HFFc6 (cell line): ENCODE measurements around the gene SF1. TPM values are rescaled to one million over a fixed set of nuclear protein-coding genes. Genes with fewer than 3 reads are reported as not detected.

Experiments used
- DNase-seq: peaks from one replicate; pipeline ENCODE4 v3.0.0-alpha.2; 2018
- H3K27ac Mint-ChIP-seq: 2 replicates; pipeline ENCODE4 v1.8.0; 2020; ENCODE audit warnings: mild to moderate bottlenecking, mixed read lengths
- H3K27me3 Mint-ChIP-seq: 2 replicates; pipeline ENCODE4 v1.8.0; 2021; ENCODE audit warnings: mild to moderate bottlenecking, moderate library complexity, mixed read lengths; ENCODE audit not compliant: insufficient read depth
- H3K36me3 Mint-ChIP-seq: 2 replicates; pipeline ENCODE4 v1.8.0; 2021; ENCODE audit warnings: low read depth, mixed read lengths
- H3K4me1 Mint-ChIP-seq: 2 replicates; pipeline ENCODE4 v1.8.0; 2020; ENCODE audit warnings: low read depth, mixed read lengths
- H3K4me3 Mint-ChIP-seq: 2 replicates; pipeline ENCODE4 v1.8.0; 2020; ENCODE audit warnings: mild to moderate bottlenecking, moderate library complexity, mixed read lengths
- H3K9me3 Mint-ChIP-seq: 2 replicates; pipeline ENCODE4 v1.8.0; 2020; ENCODE audit warnings: mild to moderate bottlenecking, mixed read lengths
- CTCF ChIP-seq: fragments of 200-600 bp; sonication (generic); IDR thresholded peaks from 2 replicates; pipeline ENCODE4 v1.5.0; 2021; ENCODE audit warnings: antibody characterized with exemption, mild to moderate bottlenecking
- total RNA-seq, 6 experiments: library from RNA; stranded (reverse); fragmentation: NEBNext Ultra II Directional; extraction: Animal tissue kit (Norgen Biotek cat#: 25700); gene quantifications; 2 replicates in 1 of 6; 3 replicates in 5 of 6; pipeline ENCODE4 v1.2.3, GENCODE V29; 2021

The SF1 gene
- total RNA-seq, 6 experiments from 2014 or later: 195 to 244 (median 208) TPM

- no peaks in the 10 kb centered on the region for H3K9me3 Mint-ChIP-seq
- H3K4me3 Mint-ChIP-seq: no peak overlapping the region
- peaks cover 4% of the 10 kb centered on the region for H3K27me3 Mint-ChIP-seq
- no peak overlapping the region for H3K27ac Mint-ChIP-seq
- no peak for TF ChIP-seq CTCF
- no peak for DNase-seq
- no peaks in the 10 kb centered on the region; the same call in 1 of the 2 replicates for H3K4me1 Mint-ChIP-seq
- H3K36me3 Mint-ChIP-seq: no peaks in the 10 kb centered on the region
Observed at GRCh38 chr11:64754124-64754918, 24.0 kb downstream of the SF1 start.

- no peak overlapping the region for H3K4me3 Mint-ChIP-seq
- no peak for TF ChIP-seq CTCF
- H3K27ac Mint-ChIP-seq: no peak overlapping the region
- no peaks in the 10 kb centered on the region for H3K9me3 Mint-ChIP-seq
- no peak for DNase-seq
- peaks cover 4% of the 10 kb centered on the region for H3K27me3 Mint-ChIP-seq
- no peaks in the 10 kb centered on the region for H3K36me3 Mint-ChIP-seq
- peaks cover 3% of the 10 kb centered on the region for H3K4me1 Mint-ChIP-seq
Observed at GRCh38 chr11:64753380-64754123, 24.8 kb downstream of the SF1 start.

GRCh38 chr11:64753019-64753379 is 25.3 kb downstream of the SF1 start:
- no peak for DNase-seq
- no peaks in the 10 kb centered on the region for H3K9me3 Mint-ChIP-seq
- peaks cover 4% of the 10 kb centered on the region for H3K27me3 Mint-ChIP-seq
- no peak overlapping the region for H3K27ac Mint-ChIP-seq
- H3K4me1 Mint-ChIP-seq: peaks cover 9% of the 10 kb centered on the region
- H3K36me3 Mint-ChIP-seq: no peaks in the 10 kb centered on the region
- no peak overlapping the region for H3K4me3 Mint-ChIP-seq
- TF ChIP-seq CTCF: no peak

GRCh38 chr11:64752175-64752970 is 26.0 kb downstream of the SF1 start:
- no peak overlapping the region for H3K27ac Mint-ChIP-seq
- DNase-seq: no peak
- H3K27me3 Mint-ChIP-seq: peaks cover 4% of the 10 kb centered on the region
- H3K9me3 Mint-ChIP-seq: no peaks in the 10 kb centered on the region
- no peaks in the 10 kb centered on the region for H3K36me3 Mint-ChIP-seq
- no peak overlapping the region for H3K4me3 Mint-ChIP-seq
- TF ChIP-seq CTCF: no peak
- H3K4me1 Mint-ChIP-seq: peaks cover 13% of the 10 kb centered on the region

- H3K36me3 Mint-ChIP-seq: no peaks in the 10 kb centered on the region
- H3K4me1 Mint-ChIP-seq: peaks cover 13% of the 10 kb centered on the region
- no peaks in the 10 kb centered on the region for H3K9me3 Mint-ChIP-seq
- H3K27me3 Mint-ChIP-seq: peaks cover 2% of the 10 kb centered on the region
- H3K4me3 Mint-ChIP-seq: no peak overlapping the region
- DNase-seq: no peak
- H3K27ac Mint-ChIP-seq: no peak overlapping the region
- no peak for TF ChIP-seq CTCF
Observed at GRCh38 chr11:64751580-64751979, 26.8 kb downstream of the SF1 start.
